Endothelial cell of umbilical vein (primary cell): ENCODE measurements around the gene DNAJB5. TPM values are rescaled to one million over a fixed set of nuclear protein-coding genes. Genes with fewer than 3 reads are reported as not detected.

Source experiments
- BruUV-seq: library from RNA; stranded (reverse); fragments of 400-500 nt; replicated peaks from 2 replicates; lab custom pipeline; 2021; lab: Mats Ljungman, UMichigan
- CTCF ChIA-PET: fragments of 300-600, 350-600 bp; sonication (Branson Sonifier 250); formaldehyde crosslinking; loops from one replicate; lab custom pipeline; 2021; ENCODE audit warnings: antibody characterized with exemption, inconsistent platforms; lab: Charles Lee
- POLR2A ChIA-PET: fragments of 300-600, 350-600 bp; sonication (Branson Sonifier 250); formaldehyde crosslinking; loops from one replicate; lab custom pipeline; 2021; ENCODE audit warnings: antibody characterized with exemption, inconsistent platforms; lab: Charles Lee
- DNase-seq: peaks from one replicate; pipeline ENCODE4 v3.0.0-alpha.2; 2011; ENCODE audit warnings: low read depth, low spot score
- FAIRE-seq: peaks from 2 replicates; lab custom pipeline; 2011; peaks lifted over from hg19 to GRCh38; lab: Jason Lieb, UNC
- H2AFZ ChIP-seq: 2 replicates; pipeline ENCODE4 v1.6.0; 2012; ENCODE audit warnings: low read depth, low read length, control low read depth, inconsistent platforms
- H3K27ac ChIP-seq: 2 replicates; pipeline ENCODE4 v1.5.1; 2011; ENCODE audit warnings: low read depth, mild to moderate bottlenecking, control low read depth, low read length, moderate library complexity; ENCODE audit not compliant: insufficient read depth
- H3K27me3 ChIP-seq, 2 experiments: 2 replicates each; pipeline versions ENCODE4 v1.6.0 to v1.6.1; 2011; ENCODE audit warnings: low read length in 2 of 2, mixed read lengths in 1 of 2; ENCODE audit not compliant: control insufficient read depth in 2 of 2, insufficient read depth in 2 of 2
- H3K36me3 ChIP-seq, 2 experiments: 2 replicates in 1 of 2; 3 replicates in 1 of 2; pipeline ENCODE4 v1.5.1; 2011; ENCODE audit warnings: low read length in 2 of 2, mild to moderate bottlenecking in 1 of 2, moderate library complexity in 1 of 2; ENCODE audit not compliant: control insufficient read depth in 2 of 2, insufficient read depth in 2 of 2; ENCODE audit errors: extremely low read depth in 1 of 2
- H3K4me1 ChIP-seq: 3 replicates; pipeline ENCODE4 v1.5.1; 2011; ENCODE audit warnings: mild to moderate bottlenecking, low read length; ENCODE audit not compliant: control insufficient read depth, insufficient read depth; ENCODE audit errors: extremely low read depth
- H3K4me2 ChIP-seq: 2 replicates; pipeline ENCODE4 v1.6.1; 2011; ENCODE audit warnings: low read length, control low read depth, mixed read lengths; ENCODE audit not compliant: insufficient read depth
- H3K4me3 ChIP-seq, 3 experiments: fragments of 200-600 bp in 1 of 3; sonication (generic), shearing (Covaris generic) in 1 of 3; replicated peaks in 1 of 3; 2 replicates each; pipeline ENCODE4 v1.5.1; 2011 to 2016; ENCODE audit warnings: control low read depth in 3 of 3, low read length in 3 of 3, mild to moderate bottlenecking in 2 of 3, inconsistent platforms in 1 of 3, low read depth in 1 of 3, moderate library complexity in 1 of 3; ENCODE audit not compliant: insufficient read depth in 1 of 3
- H3K79me2 ChIP-seq: 2 replicates; pipeline ENCODE4 v1.6.0; 2012; ENCODE audit warnings: low read length, inconsistent platforms; ENCODE audit not compliant: control insufficient read depth, insufficient read depth
- H3K9ac ChIP-seq: replicated peaks from 2 replicates; pipeline ENCODE3; 2011; ENCODE audit warnings: low read length, control low read depth; ENCODE audit not compliant: insufficient read depth; ENCODE audit errors: extremely low read depth
- H3K9me1 ChIP-seq: replicated peaks from 3 replicates; pipeline ENCODE4 v1.6.0; 2011; ENCODE audit warnings: mild to moderate bottlenecking, low read length; ENCODE audit not compliant: control insufficient read depth, insufficient read depth; ENCODE audit errors: extremely low read depth
- H3K9me3 ChIP-seq: replicated peaks from 2 replicates; pipeline ENCODE4 v1.5.1; 2012; ENCODE audit warnings: low read length, inconsistent platforms; ENCODE audit not compliant: control insufficient read depth, insufficient read depth
- H4K20me1 ChIP-seq: replicated peaks from 2 replicates; pipeline ENCODE3; 2011; ENCODE audit warnings: mild to moderate bottlenecking, low read length; ENCODE audit not compliant: control insufficient read depth, insufficient read depth; ENCODE audit errors: extremely low read depth
- EZH2 ChIP-seq: IDR thresholded peaks from 2 replicates; pipeline ENCODE4 v1.6.1; 2012; ENCODE audit warnings: borderline replicate concordance, low read depth, mild to moderate bottlenecking, moderate library complexity, low read length, inconsistent platforms; ENCODE audit not compliant: severe bottlenecking
- FOS ChIP-seq: IDR thresholded peaks from 2 replicates; pipeline ENCODE4 v1.6.1; 2011; ENCODE audit warnings: mild to moderate bottlenecking, low read length, moderate library complexity, borderline replicate concordance; ENCODE audit not compliant: insufficient read depth
- GATA2 ChIP-seq: IDR thresholded peaks from 2 replicates; pipeline ENCODE4 v1.7.0; 2011; ENCODE audit warnings: low read depth, mild to moderate bottlenecking, moderate library complexity, mixed read lengths, low read length; ENCODE audit not compliant: insufficient read length, insufficient read depth
- JUN ChIP-seq: IDR thresholded peaks from 2 replicates; pipeline ENCODE4 v1.6.1; 2011; ENCODE audit warnings: borderline replicate concordance, low read depth; ENCODE audit not compliant: insufficient read length, insufficient read depth
- MYC ChIP-seq: IDR thresholded peaks from one replicate; pipeline ENCODE4 v1.6.1; 2011; ENCODE audit warnings: mild to moderate bottlenecking, low read depth, low read length
- POLR2A ChIP-seq: IDR thresholded peaks from 2 replicates; pipeline ENCODE4 v1.6.1; 2012; ENCODE audit warnings: low read depth, mild to moderate bottlenecking, control low read depth, low read length
- POLR2AphosphoS5 ChIP-seq: IDR thresholded peaks from 2 replicates; pipeline ENCODE4 v1.6.1; 2012; ENCODE audit warnings: low read depth, mild to moderate bottlenecking, control low read depth, low read length, moderate library complexity; ENCODE audit not compliant: insufficient read depth
- dilution Hi-C: fragments of 300-500 bp; cut with MboI; formaldehyde crosslinking; loops from one replicate; pipeline ENCODE4 v1.15.0; 2019; ENCODE audit warnings: low sequenced_read_pairs; ENCODE audit not compliant: extremely low pct_ligation_motif_present
- intact Hi-C: fragments of 100-400 bp; cut with micrococcal nuclease; formaldehyde crosslinking; loops from one replicate; pipeline ENCODE4 v1.10.0; 2022
- polyA plus RNA-seq, 4 experiments: library from polyadenylated mRNA; depleted of rRNA in 3 of 4; stranded (reverse) in 3 of 4; unstranded in 1 of 4; fragments of >200 nt; gene quantifications; 2 replicates each; pipeline versions ENCODE4 v1.2.1 to v1.2.3, GENCODE V29; 2011 to 2012; ENCODE audit warnings: missing spikeins in 1 of 4
- total RNA-seq: library from RNA; stranded (reverse); gene quantifications from 2 replicates; pipeline ENCODE4 v1.2.3, GENCODE V29; 2021
- TF ChIP-seq, protein P1 (sequence below): IDR thresholded peaks from 2 replicates; pipeline ENCODE4 v1.6.1; 2011; ENCODE audit not compliant: insufficient read depth, insufficient read length
- TF ChIP-seq, protein P2 (sequence below), 2 donors: IDR thresholded peaks; 1 replicate in 1 of 2; 2 replicates in 1 of 2; pipeline ENCODE4 v1.5.1; 2011; ENCODE audit warnings: low read length in 2 of 2, mild to moderate bottlenecking in 2 of 2, moderate library complexity in 2 of 2, control low read depth in 1 of 2, inconsistent platforms in 1 of 2, low read depth in 1 of 2; ENCODE audit not compliant: insufficient read depth in 1 of 2; ENCODE audit errors: extremely low read depth in 1 of 2

Gene DNAJB5
- total and polyA plus RNA-seq, 2 donors (not counting 3 experiments of a cell fraction or from before 2014, with no cell fraction given): 8.6 to 12.8 TPM

DNA sequence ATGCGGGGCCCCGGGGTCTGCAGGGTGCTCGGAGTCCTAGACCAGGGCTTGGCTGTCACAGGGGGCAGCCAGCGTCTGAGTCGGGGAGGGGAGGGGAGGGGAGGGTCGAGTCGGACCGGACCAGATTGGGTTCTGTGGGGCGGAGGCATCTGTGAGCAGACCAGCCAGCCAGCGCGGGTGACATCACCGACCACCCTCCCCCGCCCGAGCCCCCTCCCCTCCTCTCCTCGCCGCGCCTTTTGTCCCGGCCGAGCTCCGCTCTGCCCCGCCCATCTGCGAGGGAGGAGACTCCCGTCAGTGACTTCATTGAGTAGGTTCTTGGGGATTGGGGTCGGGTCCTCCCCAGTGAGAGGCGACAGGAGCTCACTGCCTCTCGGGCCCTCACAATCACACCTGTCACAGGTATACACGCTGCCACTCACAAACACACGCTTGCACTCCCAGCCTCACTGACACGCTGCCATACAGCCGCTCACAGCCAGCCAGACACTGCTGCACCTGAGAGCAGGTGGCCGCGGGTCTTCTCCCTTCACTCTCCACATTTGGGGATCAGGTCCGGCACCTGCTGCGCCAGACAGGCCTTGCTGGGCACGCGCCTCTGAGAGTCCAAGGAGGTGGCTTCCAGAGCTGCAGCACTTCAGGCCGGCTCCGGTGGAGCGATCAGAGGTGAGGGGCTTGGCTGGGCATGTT, 546 bp downstream of the DNAJB5 start:
- ChIA-PET CTCF (interaction anchor here (0.6 to 3.9 kb wide), 3 partner anchors 61 to 939 kb away, joined by 3 to 19 read pairs (median 10); no protein-coding TSS in a partner anchor), POLR2A (interaction anchor here (0.6 to 0.7 kb wide), 2 partner anchors 50 to 68 kb away, joined by 4 to 6 read pairs; no protein-coding TSS in a partner anchor)
- no peaks in the 10 kb centered on the region for H3K79me2 ChIP-seq
- peak overlapping the region; percentile 50 for H2AFZ ChIP-seq
- H3K4me3 ChIP-seq: peak overlapping the region; percentile 46 to 88 (median 60)
- peak overlapping the region; percentile 92 for H3K9ac ChIP-seq
- FAIRE-seq: peak; percentile 44
- H3K27me3 ChIP-seq: no peaks in the 10 kb centered on the region
- no peaks in the 10 kb centered on the region for H4K20me1 ChIP-seq
- TF ChIP-seq JUN (no peak), EZH2 (no peak), POLR2A (no peak), FOS (no peak), GATA2 (no peak), MYC (no peak), POLR2AphosphoS5 (no peak)
- TF ChIP-seq, protein P1, sequence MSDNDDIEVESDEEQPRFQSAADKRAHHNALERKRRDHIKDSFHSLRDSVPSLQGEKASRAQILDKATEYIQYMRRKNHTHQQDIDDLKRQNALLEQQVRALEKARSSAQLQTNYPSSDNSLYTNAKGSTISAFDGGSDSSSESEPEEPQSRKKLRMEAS: no peak
- TF ChIP-seq, protein P2, sequence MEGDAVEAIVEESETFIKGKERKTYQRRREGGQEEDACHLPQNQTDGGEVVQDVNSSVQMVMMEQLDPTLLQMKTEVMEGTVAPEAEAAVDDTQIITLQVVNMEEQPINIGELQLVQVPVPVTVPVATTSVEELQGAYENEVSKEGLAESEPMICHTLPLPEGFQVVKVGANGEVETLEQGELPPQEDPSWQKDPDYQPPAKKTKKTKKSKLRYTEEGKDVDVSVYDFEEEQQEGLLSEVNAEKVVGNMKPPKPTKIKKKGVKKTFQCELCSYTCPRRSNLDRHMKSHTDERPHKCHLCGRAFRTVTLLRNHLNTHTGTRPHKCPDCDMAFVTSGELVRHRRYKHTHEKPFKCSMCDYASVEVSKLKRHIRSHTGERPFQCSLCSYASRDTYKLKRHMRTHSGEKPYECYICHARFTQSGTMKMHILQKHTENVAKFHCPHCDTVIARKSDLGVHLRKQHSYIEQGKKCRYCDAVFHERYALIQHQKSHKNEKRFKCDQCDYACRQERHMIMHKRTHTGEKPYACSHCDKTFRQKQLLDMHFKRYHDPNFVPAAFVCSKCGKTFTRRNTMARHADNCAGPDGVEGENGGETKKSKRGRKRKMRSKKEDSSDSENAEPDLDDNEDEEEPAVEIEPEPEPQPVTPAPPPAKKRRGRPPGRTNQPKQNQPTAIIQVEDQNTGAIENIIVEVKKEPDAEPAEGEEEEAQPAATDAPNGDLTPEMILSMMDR (IDR thresholded peaks at IDR 0.05; ENCODE audit: extremely low read depth in 1 of 2, insufficient read depth in 1 of 2, low read depth in 1 of 2, low read length in 2 of 2): no peak
- no peaks in the 10 kb centered on the region for H3K9me3 ChIP-seq
- H3K36me3 ChIP-seq: no peaks in the 10 kb centered on the region
- dilution Hi-C loops: no loop called here
- H3K4me1 ChIP-seq: peaks cover 43% of the 10 kb centered on the region
- peak overlapping the region; percentile 79 for H3K27ac ChIP-seq
- BruUV-seq: no TSS peak
- intact Hi-C loops: loop anchor here (1.0 to 10.0 kb wide), 4 partner anchors 81 to 315 kb away; no protein-coding TSS in a partner anchor
- peak overlapping the region; percentile 49 for H3K4me2 ChIP-seq
- no peaks in the 10 kb centered on the region for H3K9me1 ChIP-seq
- peak; percentile 69 for DNase-seq
